Vagina (tissue), 2 donors: ENCODE measurements around the gene SMARCA4.

Experiments used
- POLR2AphosphoS5 ChIP-seq, 2 donors: sonication (generic); formaldehyde crosslinking; IDR thresholded peaks; one replicate each; pipeline ENCODE4 v1.9.0; 2017; ENCODE audit warnings: antibody characterized with exemption in 2 of 2, mild to moderate bottlenecking in 2 of 2, low read depth in 1 of 2; ENCODE audit not compliant: insufficient read depth in 1 of 2
- TF ChIP-seq, protein P1 (sequence below), 3 experiments: fragments of 450-650 bp in 2 of 3; fragments of 200-600 bp in 1 of 3; sonication (generic) in 1 of 3; IDR thresholded peaks; one replicate each; pipeline ENCODE4 v1.5.1; 2017 to 2019; ENCODE audit warnings: antibody characterized with exemption in 3 of 3, mild to moderate bottlenecking in 2 of 3, moderate library complexity in 2 of 3

- TF ChIP-seq, protein P1, sequence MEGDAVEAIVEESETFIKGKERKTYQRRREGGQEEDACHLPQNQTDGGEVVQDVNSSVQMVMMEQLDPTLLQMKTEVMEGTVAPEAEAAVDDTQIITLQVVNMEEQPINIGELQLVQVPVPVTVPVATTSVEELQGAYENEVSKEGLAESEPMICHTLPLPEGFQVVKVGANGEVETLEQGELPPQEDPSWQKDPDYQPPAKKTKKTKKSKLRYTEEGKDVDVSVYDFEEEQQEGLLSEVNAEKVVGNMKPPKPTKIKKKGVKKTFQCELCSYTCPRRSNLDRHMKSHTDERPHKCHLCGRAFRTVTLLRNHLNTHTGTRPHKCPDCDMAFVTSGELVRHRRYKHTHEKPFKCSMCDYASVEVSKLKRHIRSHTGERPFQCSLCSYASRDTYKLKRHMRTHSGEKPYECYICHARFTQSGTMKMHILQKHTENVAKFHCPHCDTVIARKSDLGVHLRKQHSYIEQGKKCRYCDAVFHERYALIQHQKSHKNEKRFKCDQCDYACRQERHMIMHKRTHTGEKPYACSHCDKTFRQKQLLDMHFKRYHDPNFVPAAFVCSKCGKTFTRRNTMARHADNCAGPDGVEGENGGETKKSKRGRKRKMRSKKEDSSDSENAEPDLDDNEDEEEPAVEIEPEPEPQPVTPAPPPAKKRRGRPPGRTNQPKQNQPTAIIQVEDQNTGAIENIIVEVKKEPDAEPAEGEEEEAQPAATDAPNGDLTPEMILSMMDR (IDR thresholded peaks at IDR 0.05), result no peak
- TF ChIP-seq POLR2AphosphoS5 (IDR thresholded peaks at IDR 0.05; ENCODE audit: insufficient read depth in 1 of 2, low read depth in 1 of 2), result no peak
Measured at GRCh38 chr19:11105014-11105636, 144.3 kb downstream of the SMARCA4 start.
